HEK293T (cell line): ENCODE measurements around the gene CCDC201.

ENCODE experiments used
- CTCF ChIA-PET: fragments of 350-600 bp; formaldehyde crosslinking; extraction: SDS; loops from one replicate; lab custom pipeline; 2021; ENCODE audit warnings: antibody characterized with exemption, inconsistent platforms; lab: Yijun Ruan, JAX
- POLR2A ChIA-PET: fragments of 350-600 bp; formaldehyde crosslinking; extraction: SDS; loops from one replicate; lab custom pipeline; 2020; ENCODE audit warnings: antibody characterized with exemption, inconsistent platforms; lab: Yijun Ruan, JAX
- DNase-seq: peaks from one replicate; pipeline ENCODE4 v3.0.0; 2012; ENCODE audit warnings: mixed read lengths; ENCODE audit errors: extremely low spot score
- ARNT ChIP-seq: fragments of 450-650 bp; IDR thresholded peaks from 2 replicates; pipeline ENCODE4 v1.6.1; 2017; ENCODE audit warnings: mild to moderate bottlenecking
- BHLHE40 ChIP-seq: fragments of 450-650 bp; IDR thresholded peaks from 2 replicates; pipeline ENCODE4 v1.6.1; 2016; ENCODE audit warnings: mild to moderate bottlenecking, moderate library complexity, borderline replicate concordance
- CTBP1 ChIP-seq: fragments of 450-650 bp; IDR thresholded peaks from 2 replicates; pipeline ENCODE4 v1.6.1; 2016; ENCODE audit warnings: borderline replicate concordance
- ELF4 ChIP-seq: fragments of 450-650 bp; IDR thresholded peaks from 2 replicates; pipeline ENCODE4 v1.6.1; 2017; ENCODE audit warnings: antibody characterized with exemption
- FOXA1 ChIP-seq: fragments of 450-650 bp; IDR thresholded peaks from 2 replicates; pipeline ENCODE4 v1.6.1; 2016; ENCODE audit warnings: mild to moderate bottlenecking
- FOXK2 ChIP-seq: fragments of 450-650 bp; IDR thresholded peaks from 2 replicates; pipeline ENCODE4 v1.6.1; 2016; ENCODE audit warnings: mild to moderate bottlenecking
- FOXM1 ChIP-seq: fragments of 450-650 bp; IDR thresholded peaks from 2 replicates; pipeline ENCODE4 v1.6.1; 2017; ENCODE audit warnings: mild to moderate bottlenecking, borderline replicate concordance
- HDGF ChIP-seq: fragments of 450-650 bp; IDR thresholded peaks from 2 replicates; pipeline ENCODE4 v1.6.1; 2017; ENCODE audit warnings: antibody characterized with exemption, borderline replicate concordance
- L3MBTL2 ChIP-seq: fragments of 450-650 bp; conservative IDR thresholded peaks from 2 replicates; pipeline ENCODE4 v1.6.1; 2016; ENCODE audit warnings: mild to moderate bottlenecking
- LEF1 ChIP-seq: fragments of 450-650 bp; IDR thresholded peaks from 2 replicates; pipeline ENCODE4 v1.6.1; 2017; ENCODE audit warnings: mild to moderate bottlenecking, borderline replicate concordance
- NFRKB ChIP-seq: fragments of 450-650 bp; IDR thresholded peaks from 2 replicates; pipeline ENCODE4 v1.6.1; 2016; ENCODE audit warnings: mild to moderate bottlenecking, moderate library complexity
- SP1 ChIP-seq: fragments of 450-650 bp; IDR thresholded peaks from 2 replicates; pipeline ENCODE4 v1.6.1; 2017
- SUZ12 ChIP-seq: fragments of 450-650 bp; IDR thresholded peaks from 2 replicates; pipeline ENCODE4 v1.6.1; 2016; ENCODE audit warnings: mild to moderate bottlenecking
- TARDBP ChIP-seq: fragments of 450-650 bp; IDR thresholded peaks from 2 replicates; pipeline ENCODE4 v1.6.1; 2016
- ZNF384 ChIP-seq: fragments of 450-650 bp; IDR thresholded peaks from 2 replicates; pipeline ENCODE4 v1.6.1; 2016
- TF ChIP-seq, protein P1 (sequence below): fragments of 450-650 bp; IDR thresholded peaks from 2 replicates; pipeline ENCODE4 v1.6.1; 2016

Gene CCDC201

DNA sequence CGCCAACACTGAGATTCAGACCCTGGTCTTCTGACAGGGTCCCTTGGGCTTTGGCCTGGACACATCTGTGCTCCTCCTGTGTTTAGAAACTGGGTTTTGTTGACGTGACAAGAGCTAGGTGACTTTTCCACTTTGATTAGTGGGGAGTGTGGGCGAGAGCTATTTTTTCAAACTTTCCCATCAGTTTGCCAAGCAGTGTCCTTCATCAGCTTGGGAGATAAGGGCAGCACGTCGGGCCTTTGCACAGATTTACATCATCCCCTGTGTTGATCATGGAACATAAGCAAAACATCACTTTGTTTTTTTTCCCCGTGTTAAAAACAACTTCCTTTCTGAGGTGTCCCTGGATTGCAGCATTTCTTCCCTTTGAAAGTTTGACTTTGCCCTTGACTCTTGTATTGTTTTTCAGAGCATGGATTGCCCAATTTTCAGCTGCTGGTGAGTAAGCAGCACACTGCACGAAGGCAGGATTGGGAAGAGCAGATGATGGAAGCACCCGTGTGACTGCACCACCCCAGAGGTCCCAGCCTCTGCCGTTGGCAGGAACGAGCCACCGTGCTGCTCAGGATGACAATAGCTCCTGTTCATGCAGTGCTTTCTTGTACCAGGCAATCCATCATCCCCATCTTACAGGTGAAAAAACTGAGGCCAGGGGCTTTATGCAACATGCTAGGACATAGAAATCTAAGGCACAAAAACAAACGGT, 9.0 kb upstream of the CCDC201 start:
- POLR2A ChIA-PET = no interaction called here
- DNase-seq = no peak
- TF ChIP-seq FOXA1 (no peak), BHLHE40 (no peak), FOXK2 (no peak), ELF4 (no peak), ZNF384 (no peak)
- TF ChIP-seq, protein P1, sequence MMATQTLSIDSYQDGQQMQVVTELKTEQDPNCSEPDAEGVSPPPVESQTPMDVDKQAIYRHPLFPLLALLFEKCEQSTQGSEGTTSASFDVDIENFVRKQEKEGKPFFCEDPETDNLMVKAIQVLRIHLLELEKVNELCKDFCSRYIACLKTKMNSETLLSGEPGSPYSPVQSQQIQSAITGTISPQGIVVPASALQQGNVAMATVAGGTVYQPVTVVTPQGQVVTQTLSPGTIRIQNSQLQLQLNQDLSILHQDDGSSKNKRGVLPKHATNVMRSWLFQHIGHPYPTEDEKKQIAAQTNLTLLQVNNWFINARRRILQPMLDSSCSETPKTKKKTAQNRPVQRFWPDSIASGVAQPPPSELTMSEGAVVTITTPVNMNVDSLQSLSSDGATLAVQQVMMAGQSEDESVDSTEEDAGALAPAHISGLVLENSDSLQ = no peak
- CTCF ChIA-PET = interaction anchor here (1.0 kb wide), 1 partner anchor 9 kb away, joined by 4 read pairs; no protein-coding TSS in a partner anchor

DNA sequence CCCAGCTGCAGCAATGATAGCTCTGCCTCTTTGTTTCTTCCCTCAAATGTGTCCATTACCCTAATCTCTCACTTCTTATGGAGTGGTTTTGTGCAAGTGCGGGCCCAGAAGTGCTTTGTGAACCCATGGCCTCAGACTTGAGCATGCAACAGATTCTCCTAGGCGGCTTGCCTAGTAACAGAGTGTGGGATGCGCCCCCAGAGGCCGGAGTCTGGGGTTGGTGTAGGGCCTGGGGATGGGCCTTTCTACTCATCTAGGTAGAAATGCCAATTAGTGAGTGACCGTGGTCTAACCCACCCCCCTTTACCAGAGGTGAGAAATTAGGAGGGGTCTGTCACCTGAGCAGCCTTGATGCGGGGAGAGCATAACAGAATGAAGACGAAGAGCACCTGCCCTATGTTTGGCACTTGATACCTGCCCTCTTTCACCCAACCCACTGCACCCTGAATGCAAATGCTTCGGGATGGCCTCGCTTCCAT, 8.4 kb upstream of the CCDC201 start:
- no peak for DNase-seq
- TF ChIP-seq NFRKB (no peak), LEF1 (no peak), TARDBP (no peak), ELF4 (no peak), CTBP1 (no peak), FOXK2 (no peak), SUZ12 (no peak), ZNF384 (no peak), L3MBTL2 (no peak), BHLHE40 (no peak), SP1 (no peak), FOXA1 (no peak), HDGF (no peak), ARNT (no peak), FOXM1 (no peak)
- TF ChIP-seq, protein P1 = no peak
- ChIA-PET POLR2A (no interaction called here), CTCF (interaction anchor here (1.0 kb wide), 1 partner anchor 9 kb away, joined by 4 read pairs; no protein-coding TSS in a partner anchor)

GRCh38 chr7:45880433-45880860, 7.6 kb upstream of the CCDC201 start:
- DNase-seq = no peak
- TF ChIP-seq NFRKB (no peak), SUZ12 (no peak), ARNT (no peak), L3MBTL2 (no peak), CTBP1 (no peak), FOXM1 (no peak), ZNF384 (no peak), FOXA1 (no peak), ELF4 (no peak), BHLHE40 (no peak)
- TF ChIP-seq, protein P1 = no peak
- ChIA-PET CTCF (no interaction called here), POLR2A (no interaction called here)

GRCh38 chr7:45878457-45879144, 5.7 kb upstream of the CCDC201 start:
- no peak for DNase-seq
- no peak for TF ChIP-seq FOXK2
- no peak for TF ChIP-seq L3MBTL2
- TF ChIP-seq CTBP1 = no peak
- TF ChIP-seq ELF4 = no peak
- TF ChIP-seq, protein P1 = no peak
- no peak for TF ChIP-seq NFRKB
- no peak for TF ChIP-seq LEF1
- TF ChIP-seq SP1 = no peak
- no peak for TF ChIP-seq HDGF
- no peak for TF ChIP-seq ARNT
- no peak for TF ChIP-seq TARDBP
- no peak for TF ChIP-seq SUZ12
- TF ChIP-seq BHLHE40 = no peak
- no peak for TF ChIP-seq ZNF384
- no peak for TF ChIP-seq FOXM1
- no peak for TF ChIP-seq FOXA1
- CTCF ChIA-PET = no interaction called here
- POLR2A ChIA-PET = no interaction called here

DNA sequence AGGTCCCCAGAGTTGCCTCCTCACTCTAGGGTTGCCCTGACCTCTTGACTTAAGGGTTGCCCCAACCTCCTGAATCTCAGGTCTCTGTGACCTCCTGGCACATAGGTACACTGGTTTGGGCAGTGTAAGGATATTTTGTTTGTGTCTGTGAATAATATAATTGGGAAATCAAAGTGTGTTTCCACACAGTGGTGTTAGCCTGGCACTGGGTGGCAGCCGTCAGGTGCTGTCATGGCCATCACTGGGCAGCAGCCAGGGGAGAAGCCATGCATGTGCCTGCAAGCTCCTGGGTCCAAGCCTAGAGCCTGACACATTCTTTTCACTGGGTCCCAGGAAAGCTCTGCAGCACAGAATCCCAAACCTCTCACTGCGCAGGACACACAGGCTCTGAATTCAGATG, 3.6 kb upstream of the CCDC201 start:
- ChIA-PET CTCF (no interaction called here), POLR2A (no interaction called here)
- DNase-seq = no peak
- no peak for TF ChIP-seq FOXA1
- TF ChIP-seq BHLHE40 = no peak
- TF ChIP-seq NFRKB = no peak
- TF ChIP-seq CTBP1 = no peak
- no peak for TF ChIP-seq FOXK2
- TF ChIP-seq SUZ12 = no peak
- TF ChIP-seq, protein P1 = no peak
- TF ChIP-seq SP1 = no peak
- no peak for TF ChIP-seq L3MBTL2
- no peak for TF ChIP-seq ZNF384
- no peak for TF ChIP-seq ELF4
- TF ChIP-seq FOXM1 = no peak
- no peak for TF ChIP-seq ARNT
